H1 (cell line): ENCODE results near the gene TXNRD2. TPM values are rescaled to one million over a fixed set of nuclear protein-coding genes. Genes with fewer than 3 reads are reported as not detected.

Experiments used
- CHD2 ChIP-seq: IDR thresholded peaks from 2 replicates; pipeline ENCODE4 v1.6.1; 2012; ENCODE audit warnings: low read length, improper control_type of control experiment
- CREB1 ChIP-seq: IDR thresholded peaks from 2 replicates; pipeline ENCODE4 v1.6.1; 2012; ENCODE audit warnings: inconsistent platforms
- JUND ChIP-seq: IDR thresholded peaks from 2 replicates; pipeline ENCODE4 v1.6.1; 2011; ENCODE audit warnings: mild to moderate bottlenecking, improper control_type of control experiment, low read length
- POU5F1 ChIP-seq: IDR thresholded peaks from 2 replicates; pipeline ENCODE4 v1.6.1; 2011; ENCODE audit warnings: low read depth, mild to moderate bottlenecking, low read length, moderate library complexity
- SUZ12 ChIP-seq: fragments of 200-600 bp; sonication (generic); IDR thresholded peaks from 2 replicates; pipeline ENCODE4 v1.6.1; 2012; ENCODE audit warnings: mild to moderate bottlenecking, inconsistent platforms, low read length, moderate library complexity, mixed read lengths
- polyA plus RNA-seq, 7 experiments: library from polyadenylated mRNA; depleted of rRNA in 3 of 7; stranded (reverse) in 5 of 7; unstranded in 2 of 7; fragments of >200 nt in 5 of 7; fragments of 200-250 nt in 2 of 7; gene quantifications; 1 replicate in 5 of 7; 2 replicates in 1 of 7; 4 replicates in 1 of 7; pipeline versions ENCODE4 v1.2.1 to v1.2.3, GENCODE V29; 2011 to 2013; ENCODE audit warnings: missing spikeins in 2 of 7, mixed read lengths in 2 of 7
- total RNA-seq: library from RNA; stranded (reverse); fragmentation: NEBNext Ultra II Directional; extraction: Animal tissue kit (Norgen Biotek cat#: 25700); gene quantifications from 2 replicates; pipeline ENCODE4 v1.2.1, GENCODE V29; 2021
- TF ChIP-seq, protein P1 (sequence below), 3 experiments: IDR thresholded peaks; 1 replicate in 2 of 3; 2 replicates in 1 of 3; pipeline versions ENCODE4 v1.5.1 to v1.6.1; 2011; ENCODE audit warnings: low read length in 3 of 3, mild to moderate bottlenecking in 3 of 3, inconsistent platforms in 2 of 3, low read depth in 1 of 3, moderate library complexity in 1 of 3; ENCODE audit not compliant: insufficient read depth in 1 of 3; ENCODE audit errors: control extremely low read depth in 1 of 3
- TF ChIP-seq, protein P2 (sequence below): fragments of 300-600 bp; sonication (generic); IDR thresholded peaks from 2 replicates; pipeline ENCODE4 v1.7.1; 2012; ENCODE audit warnings: low read length, moderate library complexity, mild to moderate bottlenecking, inconsistent platforms; ENCODE audit not compliant: insufficient replicate concordance

The TXNRD2 gene
- total and polyA plus RNA-seq, 2 of the 8 experiments (the other 6 are each of a cell fraction or from before 2014, with no cell fraction given), result 14.8 to 21.9 TPM

DNA sequence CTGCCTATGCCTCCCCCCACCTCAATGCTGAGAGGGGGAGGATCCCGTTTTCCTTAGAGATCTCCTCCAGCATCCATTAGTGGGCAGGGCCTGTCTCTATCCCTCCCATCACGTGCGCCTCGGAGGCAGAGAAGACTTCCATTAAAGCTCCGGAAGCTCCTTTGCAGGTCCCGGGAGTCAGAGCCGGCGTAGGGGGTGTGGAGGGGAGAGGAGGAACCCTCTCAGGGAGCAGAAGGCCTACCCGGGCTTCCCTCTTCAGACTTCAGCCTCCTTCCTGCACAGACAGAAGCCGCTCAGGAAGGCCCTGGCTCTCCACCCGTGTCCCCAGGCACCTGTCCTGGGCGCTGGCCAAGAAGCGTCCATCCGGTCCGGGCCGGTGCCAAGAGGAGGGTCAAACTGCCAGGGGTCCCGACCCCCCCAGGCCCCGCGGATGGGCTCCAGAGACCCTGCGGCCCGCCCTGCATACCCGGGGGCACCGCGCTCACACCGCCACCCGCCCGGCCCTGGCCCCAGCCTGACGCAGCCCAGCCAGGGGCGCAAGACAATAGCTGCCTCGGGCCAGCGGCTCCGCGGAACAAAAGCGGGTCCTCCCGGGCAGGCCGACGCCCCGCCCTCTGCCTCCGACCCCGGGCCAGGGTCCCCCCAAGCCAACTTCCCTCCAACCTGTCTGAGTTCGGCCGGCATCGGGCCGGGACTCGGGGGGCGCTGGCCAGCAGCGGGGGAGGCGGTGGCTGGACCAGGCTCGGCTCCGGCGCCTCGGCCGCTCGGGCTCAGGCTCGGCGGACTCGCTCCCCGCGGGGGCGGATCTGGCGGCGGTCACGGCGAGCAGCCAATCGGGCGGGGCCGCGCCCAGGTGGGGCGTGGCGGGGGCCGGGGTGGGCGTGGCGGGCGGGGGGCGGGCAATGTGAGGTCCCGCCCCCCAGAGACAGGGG, 45.1 kb upstream of the TXNRD2 start (continued):
- TF ChIP-seq, protein P1, sequence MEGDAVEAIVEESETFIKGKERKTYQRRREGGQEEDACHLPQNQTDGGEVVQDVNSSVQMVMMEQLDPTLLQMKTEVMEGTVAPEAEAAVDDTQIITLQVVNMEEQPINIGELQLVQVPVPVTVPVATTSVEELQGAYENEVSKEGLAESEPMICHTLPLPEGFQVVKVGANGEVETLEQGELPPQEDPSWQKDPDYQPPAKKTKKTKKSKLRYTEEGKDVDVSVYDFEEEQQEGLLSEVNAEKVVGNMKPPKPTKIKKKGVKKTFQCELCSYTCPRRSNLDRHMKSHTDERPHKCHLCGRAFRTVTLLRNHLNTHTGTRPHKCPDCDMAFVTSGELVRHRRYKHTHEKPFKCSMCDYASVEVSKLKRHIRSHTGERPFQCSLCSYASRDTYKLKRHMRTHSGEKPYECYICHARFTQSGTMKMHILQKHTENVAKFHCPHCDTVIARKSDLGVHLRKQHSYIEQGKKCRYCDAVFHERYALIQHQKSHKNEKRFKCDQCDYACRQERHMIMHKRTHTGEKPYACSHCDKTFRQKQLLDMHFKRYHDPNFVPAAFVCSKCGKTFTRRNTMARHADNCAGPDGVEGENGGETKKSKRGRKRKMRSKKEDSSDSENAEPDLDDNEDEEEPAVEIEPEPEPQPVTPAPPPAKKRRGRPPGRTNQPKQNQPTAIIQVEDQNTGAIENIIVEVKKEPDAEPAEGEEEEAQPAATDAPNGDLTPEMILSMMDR (IDR thresholded peaks at IDR 0.05; ENCODE audit: control extremely low read depth in 1 of 3, insufficient read depth in 1 of 3, low read depth in 1 of 3, low read length in 3 of 3), result no peak
- TF ChIP-seq, protein P2, sequence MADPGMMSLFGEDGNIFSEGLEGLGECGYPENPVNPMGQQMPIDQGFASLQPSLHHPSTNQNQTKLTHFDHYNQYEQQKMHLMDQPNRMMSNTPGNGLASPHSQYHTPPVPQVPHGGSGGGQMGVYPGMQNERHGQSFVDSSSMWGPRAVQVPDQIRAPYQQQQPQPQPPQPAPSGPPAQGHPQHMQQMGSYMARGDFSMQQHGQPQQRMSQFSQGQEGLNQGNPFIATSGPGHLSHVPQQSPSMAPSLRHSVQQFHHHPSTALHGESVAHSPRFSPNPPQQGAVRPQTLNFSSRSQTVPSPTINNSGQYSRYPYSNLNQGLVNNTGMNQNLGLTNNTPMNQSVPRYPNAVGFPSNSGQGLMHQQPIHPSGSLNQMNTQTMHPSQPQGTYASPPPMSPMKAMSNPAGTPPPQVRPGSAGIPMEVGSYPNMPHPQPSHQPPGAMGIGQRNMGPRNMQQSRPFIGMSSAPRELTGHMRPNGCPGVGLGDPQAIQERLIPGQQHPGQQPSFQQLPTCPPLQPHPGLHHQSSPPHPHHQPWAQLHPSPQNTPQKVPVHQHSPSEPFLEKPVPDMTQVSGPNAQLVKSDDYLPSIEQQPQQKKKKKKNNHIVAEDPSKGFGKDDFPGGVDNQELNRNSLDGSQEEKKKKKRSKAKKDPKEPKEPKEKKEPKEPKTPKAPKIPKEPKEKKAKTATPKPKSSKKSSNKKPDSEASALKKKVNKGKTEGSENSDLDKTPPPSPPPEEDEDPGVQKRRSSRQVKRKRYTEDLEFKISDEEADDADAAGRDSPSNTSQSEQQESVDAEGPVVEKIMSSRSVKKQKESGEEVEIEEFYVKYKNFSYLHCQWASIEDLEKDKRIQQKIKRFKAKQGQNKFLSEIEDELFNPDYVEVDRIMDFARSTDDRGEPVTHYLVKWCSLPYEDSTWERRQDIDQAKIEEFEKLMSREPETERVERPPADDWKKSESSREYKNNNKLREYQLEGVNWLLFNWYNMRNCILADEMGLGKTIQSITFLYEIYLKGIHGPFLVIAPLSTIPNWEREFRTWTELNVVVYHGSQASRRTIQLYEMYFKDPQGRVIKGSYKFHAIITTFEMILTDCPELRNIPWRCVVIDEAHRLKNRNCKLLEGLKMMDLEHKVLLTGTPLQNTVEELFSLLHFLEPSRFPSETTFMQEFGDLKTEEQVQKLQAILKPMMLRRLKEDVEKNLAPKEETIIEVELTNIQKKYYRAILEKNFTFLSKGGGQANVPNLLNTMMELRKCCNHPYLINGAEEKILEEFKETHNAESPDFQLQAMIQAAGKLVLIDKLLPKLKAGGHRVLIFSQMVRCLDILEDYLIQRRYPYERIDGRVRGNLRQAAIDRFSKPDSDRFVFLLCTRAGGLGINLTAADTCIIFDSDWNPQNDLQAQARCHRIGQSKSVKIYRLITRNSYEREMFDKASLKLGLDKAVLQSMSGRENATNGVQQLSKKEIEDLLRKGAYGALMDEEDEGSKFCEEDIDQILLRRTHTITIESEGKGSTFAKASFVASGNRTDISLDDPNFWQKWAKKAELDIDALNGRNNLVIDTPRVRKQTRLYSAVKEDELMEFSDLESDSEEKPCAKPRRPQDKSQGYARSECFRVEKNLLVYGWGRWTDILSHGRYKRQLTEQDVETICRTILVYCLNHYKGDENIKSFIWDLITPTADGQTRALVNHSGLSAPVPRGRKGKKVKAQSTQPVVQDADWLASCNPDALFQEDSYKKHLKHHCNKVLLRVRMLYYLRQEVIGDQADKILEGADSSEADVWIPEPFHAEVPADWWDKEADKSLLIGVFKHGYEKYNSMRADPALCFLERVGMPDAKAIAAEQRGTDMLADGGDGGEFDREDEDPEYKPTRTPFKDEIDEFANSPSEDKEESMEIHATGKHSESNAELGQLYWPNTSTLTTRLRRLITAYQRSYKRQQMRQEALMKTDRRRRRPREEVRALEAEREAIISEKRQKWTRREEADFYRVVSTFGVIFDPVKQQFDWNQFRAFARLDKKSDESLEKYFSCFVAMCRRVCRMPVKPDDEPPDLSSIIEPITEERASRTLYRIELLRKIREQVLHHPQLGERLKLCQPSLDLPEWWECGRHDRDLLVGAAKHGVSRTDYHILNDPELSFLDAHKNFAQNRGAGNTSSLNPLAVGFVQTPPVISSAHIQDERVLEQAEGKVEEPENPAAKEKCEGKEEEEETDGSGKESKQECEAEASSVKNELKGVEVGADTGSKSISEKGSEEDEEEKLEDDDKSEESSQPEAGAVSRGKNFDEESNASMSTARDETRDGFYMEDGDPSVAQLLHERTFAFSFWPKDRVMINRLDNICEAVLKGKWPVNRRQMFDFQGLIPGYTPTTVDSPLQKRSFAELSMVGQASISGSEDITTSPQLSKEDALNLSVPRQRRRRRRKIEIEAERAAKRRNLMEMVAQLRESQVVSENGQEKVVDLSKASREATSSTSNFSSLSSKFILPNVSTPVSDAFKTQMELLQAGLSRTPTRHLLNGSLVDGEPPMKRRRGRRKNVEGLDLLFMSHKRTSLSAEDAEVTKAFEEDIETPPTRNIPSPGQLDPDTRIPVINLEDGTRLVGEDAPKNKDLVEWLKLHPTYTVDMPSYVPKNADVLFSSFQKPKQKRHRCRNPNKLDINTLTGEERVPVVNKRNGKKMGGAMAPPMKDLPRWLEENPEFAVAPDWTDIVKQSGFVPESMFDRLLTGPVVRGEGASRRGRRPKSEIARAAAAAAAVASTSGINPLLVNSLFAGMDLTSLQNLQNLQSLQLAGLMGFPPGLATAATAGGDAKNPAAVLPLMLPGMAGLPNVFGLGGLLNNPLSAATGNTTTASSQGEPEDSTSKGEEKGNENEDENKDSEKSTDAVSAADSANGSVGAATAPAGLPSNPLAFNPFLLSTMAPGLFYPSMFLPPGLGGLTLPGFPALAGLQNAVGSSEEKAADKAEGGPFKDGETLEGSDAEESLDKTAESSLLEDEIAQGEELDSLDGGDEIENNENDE, result no peak
- TF ChIP-seq POU5F1, result no peak
- TF ChIP-seq JUND, result no peak
- no peak for TF ChIP-seq CREB1
- no peak for TF ChIP-seq SUZ12
- TF ChIP-seq CHD2, result no peak
